H7 (cell line): Measurements from ENCODE around the gene TENT4B. TPM values are rescaled to one million over a fixed set of nuclear protein-coding genes. Genes with fewer than 3 reads are reported as not detected.
"Not testable (repeated sequence)": the region's sequence is repeated elsewhere in the genome, so short reads cannot be mapped to it uniquely, and the experiment has no call there.

Experiments
- DNase-seq: peaks from one replicate; pipeline ENCODE4 v3.0.0; 2012
- H3K27me3 ChIP-seq: 2 replicates; pipeline ENCODE4 v1.6.0; 2011; ENCODE audit warnings: mild to moderate bottlenecking, low read length; ENCODE audit not compliant: control insufficient read depth, insufficient read depth
- H3K36me3 ChIP-seq: replicated peaks from 2 replicates; pipeline ENCODE4 v1.5.1; 2011; ENCODE audit warnings: low read length; ENCODE audit not compliant: control insufficient read depth, insufficient read depth
- H3K4me3 ChIP-seq: 2 replicates; pipeline ENCODE4 v1.5.1; 2011; ENCODE audit warnings: low read depth, mild to moderate bottlenecking, control low read depth, low read length, moderate library complexity; ENCODE audit not compliant: insufficient read depth
- total RNA-seq: library from RNA; depleted of rRNA; stranded (reverse); fragments of >200 nt; shearing (Covaris generic); gene quantifications from 2 replicates; pipeline ENCODE4 v1.2.3, GENCODE V29; 2014

Gene TENT4B
- total RNA-seq, 1 experiment from 2014 or later: 9.7 TPM

DNA sequence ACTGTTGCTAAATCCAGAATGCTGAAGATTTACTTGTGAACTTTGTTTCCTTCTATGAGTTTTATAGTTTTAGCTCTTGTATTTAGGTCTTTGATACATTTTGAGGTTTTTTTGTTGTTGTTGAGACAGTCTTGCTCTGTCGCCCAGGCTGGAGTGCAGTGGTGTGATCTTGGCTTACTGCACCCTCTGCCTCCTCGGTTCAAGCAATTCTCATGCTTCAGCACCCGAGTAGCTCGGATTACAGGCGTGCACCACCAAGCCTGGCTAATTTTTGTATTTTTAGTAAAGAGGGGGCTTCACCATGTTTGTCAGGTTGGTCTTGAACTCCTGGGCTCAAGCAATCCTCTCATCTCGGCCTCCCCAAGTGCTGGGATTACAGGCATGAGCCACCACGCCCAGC lies 14.4 kb downstream of the TENT4B start:
- Histone ChIP-seq H3K27me3 (no peaks in the 10 kb centered on the region), H3K36me3 (no peaks in the 10 kb centered on the region)
- no peak for DNase-seq

DNA sequence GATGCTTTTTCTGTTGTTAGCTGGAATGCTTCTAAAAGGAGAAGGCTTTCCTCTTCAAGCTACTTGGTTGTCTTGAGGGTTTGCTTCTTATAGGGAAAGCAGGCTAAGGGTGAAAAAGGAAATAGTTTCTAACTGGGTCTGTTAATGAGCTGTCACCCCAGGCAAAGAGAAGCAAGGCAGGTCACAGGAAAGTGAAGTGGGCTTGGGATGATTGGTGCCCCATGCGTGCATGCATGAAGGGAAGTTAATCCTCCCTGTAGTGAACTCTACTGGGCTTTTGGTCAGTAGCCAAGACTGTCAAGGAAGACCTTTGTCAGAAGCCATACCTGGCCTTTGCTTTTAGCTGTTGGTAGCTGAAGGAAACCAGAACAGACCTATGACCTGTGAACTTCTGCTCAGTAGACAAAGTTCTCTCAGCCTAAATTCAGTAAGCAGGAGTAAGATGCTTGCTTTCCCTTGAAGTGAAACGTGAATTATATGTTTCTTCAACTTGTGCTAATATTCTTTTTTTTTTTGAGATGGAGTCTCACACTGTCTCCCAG lies 16.5 kb downstream of the TENT4B start:
- Histone ChIP-seq H3K36me3 (no peaks in the 10 kb centered on the region), H3K27me3 (no peaks in the 10 kb centered on the region), H3K4me3 (no peak overlapping the region)
- no peak for DNase-seq

More for the DNA sequence above, 14.4 kb downstream of the TENT4B start:
- no peak overlapping the region for H3K4me3 ChIP-seq

DNA sequence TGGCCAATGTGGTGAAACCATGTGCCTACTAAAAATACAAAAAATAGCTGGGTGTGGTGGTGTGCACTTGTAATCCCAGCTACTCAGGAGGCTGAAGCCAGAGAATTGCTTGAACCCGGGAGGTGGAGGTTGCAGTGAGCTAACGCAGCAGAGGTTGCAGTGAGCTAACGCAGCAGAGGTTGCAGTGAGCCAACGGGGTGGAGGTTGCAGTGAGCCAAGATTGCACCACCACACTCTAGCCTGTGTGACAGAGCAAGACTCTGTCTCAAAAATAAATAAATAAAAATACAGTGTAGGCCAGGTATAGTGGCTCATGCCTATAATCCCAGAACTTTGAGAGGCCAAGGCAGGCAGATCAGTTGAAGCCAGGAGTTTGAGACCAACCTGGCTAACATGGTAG lies 18.7 kb downstream of the TENT4B start:
- H3K27me3 ChIP-seq, DNase-seq, H3K4me3 ChIP-seq, H3K36me3 ChIP-seq: not testable (repeated sequence)

DNA sequence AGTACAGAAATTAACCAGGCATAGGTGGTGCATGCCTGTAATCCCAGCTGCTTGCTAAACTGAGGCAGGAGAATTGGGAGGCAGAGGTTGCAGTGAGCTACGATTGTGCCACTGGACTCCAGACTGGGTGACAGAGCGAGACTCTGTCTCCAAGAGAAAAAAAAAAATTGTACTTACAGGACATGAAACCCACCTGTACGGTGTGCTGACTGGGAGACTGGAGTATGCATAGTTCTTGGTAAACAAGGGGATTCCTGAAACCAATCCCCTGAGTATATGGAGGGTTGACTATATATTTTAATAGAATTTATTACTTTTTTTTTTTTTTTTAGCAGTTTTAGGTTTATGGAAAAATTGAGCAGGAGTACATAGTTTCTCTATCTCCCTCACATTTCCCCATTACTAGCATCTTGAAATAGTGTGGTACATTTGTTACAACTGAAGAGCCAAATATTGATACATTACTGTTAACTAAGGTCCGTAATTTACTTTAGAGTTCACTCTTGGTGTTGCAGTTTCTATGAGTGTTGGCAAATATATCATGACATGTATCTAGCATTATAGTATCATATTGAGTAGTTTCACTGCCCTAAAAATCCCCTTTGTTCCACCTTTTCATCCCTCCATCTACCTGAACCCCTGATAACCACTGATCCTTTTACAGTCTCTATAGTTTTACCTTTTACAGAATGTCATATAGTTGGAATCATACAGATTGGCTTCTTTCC lies 19.3 kb downstream of the TENT4B start:
- no peaks in the 10 kb centered on the region for H3K36me3 ChIP-seq
- no peak for DNase-seq
- no peak overlapping the region for H3K4me3 ChIP-seq
- H3K27me3 ChIP-seq: no peaks in the 10 kb centered on the region

DNA sequence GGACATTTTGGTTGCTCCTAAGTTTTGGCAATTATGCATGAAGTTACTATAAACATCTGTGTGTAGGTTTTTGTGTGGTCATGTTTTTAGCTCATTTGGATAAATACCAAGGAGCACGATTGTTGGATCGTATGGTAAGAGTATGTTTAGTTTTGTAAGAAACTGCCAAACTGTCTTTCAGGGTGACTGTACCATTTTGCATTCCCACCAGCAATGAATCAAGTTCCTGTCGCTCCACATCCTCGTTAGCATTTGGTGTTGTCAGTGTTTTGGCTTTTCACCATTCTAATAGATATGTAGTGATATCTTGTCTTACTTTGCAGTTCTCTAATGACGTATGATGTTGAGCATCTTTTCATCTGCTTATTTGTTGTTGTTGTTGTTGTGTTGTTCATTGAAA lies 20.2 kb downstream of the TENT4B start:
- Histone ChIP-seq H3K27me3 (no peaks in the 10 kb centered on the region), H3K36me3 (no peaks in the 10 kb centered on the region), H3K4me3 (no peak overlapping the region)
- DNase-seq: no peak

DNA sequence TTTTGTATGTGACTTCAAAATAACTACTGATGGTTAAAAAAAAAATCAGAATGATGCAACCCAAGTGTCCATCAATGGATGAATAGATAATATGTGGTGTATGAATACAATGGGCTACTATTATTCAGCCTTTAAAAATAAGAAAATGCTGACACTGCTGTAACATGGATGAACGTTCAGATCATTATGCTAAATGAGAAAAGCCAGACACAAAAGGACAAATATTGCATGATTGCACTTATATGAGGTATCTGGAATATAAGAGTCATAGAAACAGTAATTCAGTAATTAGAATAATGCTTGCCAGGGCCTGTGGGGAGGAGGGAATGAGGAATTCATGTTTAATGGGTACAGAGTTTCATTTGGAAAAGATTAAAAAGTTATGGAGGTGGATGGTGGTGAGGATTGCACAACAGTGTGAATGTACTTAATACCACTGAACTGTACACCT lies 25.4 kb downstream of the TENT4B start:
- no peak for DNase-seq
- Histone ChIP-seq H3K27me3 (no peaks in the 10 kb centered on the region), H3K36me3 (no peaks in the 10 kb centered on the region), H3K4me3 (no peak overlapping the region)

DNA sequence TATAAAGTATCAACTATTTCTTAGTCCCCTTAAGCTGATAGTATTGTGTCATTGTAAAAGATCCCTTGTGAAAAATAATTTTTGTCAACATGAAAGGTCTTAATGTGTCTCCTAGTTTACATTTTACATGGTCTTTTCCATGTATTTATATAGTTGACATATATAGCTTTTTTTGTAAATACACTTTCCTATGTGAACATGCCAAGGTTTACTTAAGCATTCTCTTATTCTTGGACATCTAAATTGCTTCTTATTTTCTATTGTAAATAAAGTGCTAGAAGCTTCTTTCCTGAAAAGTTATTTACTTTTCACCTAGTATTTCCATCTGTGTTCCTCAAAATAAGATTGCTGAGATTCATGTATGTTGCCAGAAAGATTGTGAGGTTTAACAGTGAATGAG lies 29.3 kb downstream of the TENT4B start:
- no peaks in the 10 kb centered on the region for H3K27me3 ChIP-seq
- H3K4me3 ChIP-seq: no peak overlapping the region
- H3K36me3 ChIP-seq: no peaks in the 10 kb centered on the region
- no peak for DNase-seq

DNA sequence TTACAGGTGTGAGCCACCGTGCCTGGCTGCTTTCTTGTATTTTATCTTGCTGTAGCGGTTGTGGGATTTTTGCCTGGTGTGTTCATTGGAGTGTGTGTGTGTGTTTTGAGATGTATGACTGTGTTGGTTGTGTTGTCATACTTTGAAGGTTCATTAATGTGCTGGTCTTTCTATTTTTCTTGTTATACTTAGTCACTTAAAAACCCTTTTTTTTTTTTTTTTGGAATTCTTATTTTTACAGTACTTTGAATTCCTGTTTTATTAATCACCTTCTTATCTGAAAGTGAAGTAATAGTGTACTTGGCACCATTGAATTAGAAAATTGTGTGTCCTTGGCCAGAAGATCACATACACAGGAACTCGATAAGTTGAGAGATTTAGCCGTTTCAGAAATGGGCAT lies 30.2 kb downstream of the TENT4B start:
- DNase-seq: no peak
- Histone ChIP-seq H3K27me3 (no peaks in the 10 kb centered on the region), H3K36me3 (no peaks in the 10 kb centered on the region), H3K4me3 (no peak overlapping the region)

DNA sequence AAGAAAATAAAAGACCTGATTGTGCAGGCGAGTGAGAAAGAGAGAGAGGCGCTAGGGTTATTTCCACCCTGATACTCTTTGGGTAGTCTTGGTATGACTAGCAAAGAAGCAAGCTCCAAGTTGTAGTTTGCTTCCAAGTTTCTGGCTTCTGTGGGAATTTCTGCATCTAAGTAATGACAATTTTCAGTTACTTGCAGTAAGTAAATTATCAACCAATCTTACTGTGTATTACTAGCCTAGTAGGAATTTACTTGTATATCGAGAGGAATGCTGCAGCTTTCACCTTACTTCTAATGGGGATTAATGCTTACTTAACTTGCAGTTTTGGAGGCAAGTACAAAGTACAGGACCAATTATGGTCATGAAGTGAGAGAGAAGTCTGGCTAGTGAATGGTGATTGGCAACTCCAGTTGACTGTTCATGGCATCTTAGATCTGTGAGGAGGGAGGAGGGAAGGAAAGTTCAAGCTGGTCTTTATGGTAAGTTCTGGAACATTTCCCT lies 31.9 kb downstream of the TENT4B start:
- Histone ChIP-seq H3K4me3 (no peak overlapping the region), H3K36me3 (no peaks in the 10 kb centered on the region), H3K27me3 (no peaks in the 10 kb centered on the region)
- DNase-seq: no peak

DNA sequence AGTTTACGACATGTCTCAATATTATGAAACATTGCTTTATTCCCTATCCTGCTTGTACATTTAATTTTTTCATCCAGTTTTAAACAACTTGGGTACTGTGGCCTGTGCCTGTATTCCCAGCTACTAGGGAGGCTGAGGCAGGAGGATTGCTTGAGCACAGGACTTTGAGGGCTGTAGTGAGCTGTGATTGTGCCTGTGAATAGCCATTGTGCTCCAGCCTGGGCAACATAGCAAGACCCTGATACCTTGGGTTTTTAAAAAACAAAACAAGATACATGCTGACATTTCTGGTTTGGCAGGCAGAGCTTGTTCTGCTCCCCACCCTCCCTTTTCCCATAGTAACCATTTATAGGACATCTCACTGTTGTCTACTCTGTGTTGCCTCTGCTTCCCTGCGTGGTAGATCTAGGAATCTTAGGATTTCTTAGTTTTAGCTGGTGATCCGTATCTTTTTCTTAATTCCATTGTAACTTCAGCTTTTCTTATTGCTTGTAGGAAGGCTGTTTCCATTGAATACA lies 35.6 kb downstream of the TENT4B start:
- no peaks in the 10 kb centered on the region for H3K27me3 ChIP-seq
- no peaks in the 10 kb centered on the region for H3K36me3 ChIP-seq
- DNase-seq: no peak
- H3K4me3 ChIP-seq: no peak overlapping the region

DNA sequence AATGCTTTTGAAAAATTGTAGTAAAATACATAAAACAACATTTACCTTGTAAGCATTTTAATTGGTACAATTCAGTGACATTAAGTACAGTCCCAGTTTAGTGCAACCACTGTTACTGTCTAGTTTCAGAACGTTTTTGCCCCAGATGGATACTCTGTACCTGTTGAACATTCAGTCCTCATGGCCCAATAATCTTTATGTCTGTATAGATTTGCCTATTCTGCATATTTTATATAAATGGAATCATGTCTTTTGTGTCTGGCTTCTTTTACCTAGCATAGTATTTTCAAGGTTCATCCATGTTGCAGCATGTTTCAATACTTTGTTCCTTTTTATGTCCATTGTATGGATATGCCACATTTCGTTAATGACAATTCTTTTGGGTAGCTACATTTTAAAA lies 37.2 kb downstream of the TENT4B start:
- Histone ChIP-seq H3K27me3 (no peaks in the 10 kb centered on the region), H3K36me3 (no peaks in the 10 kb centered on the region), H3K4me3 (no peak overlapping the region)
- no peak for DNase-seq

DNA sequence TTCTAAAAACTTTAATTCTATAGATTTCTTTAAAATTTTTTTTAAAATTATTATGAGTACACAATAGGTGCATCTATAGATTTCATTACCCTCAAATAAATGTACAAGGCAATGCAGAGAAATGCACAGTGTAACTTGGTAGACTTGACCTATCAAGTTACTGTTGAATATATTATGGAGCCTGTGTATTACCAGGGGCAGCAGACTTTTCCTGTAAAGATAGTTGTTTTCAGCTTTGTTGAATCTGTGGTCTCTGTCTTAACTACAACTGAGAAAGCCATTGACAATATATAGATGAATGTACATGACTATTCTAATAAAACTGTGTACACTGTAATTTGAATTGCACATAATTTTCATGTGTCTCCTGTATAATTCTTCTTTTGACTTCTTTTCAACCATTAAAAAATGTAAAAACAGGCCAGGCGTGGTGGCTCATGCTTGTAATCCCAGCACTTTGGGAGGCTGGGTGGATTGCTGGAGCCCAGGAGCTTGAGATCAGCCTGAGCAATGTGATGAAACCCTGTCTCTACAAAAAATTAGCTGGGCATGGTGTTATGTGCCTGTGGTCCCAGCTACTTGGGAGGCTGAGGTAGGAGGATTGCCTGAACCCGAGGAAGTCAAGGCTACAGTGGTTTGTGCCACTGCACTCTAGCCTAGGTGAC lies 39.4 kb downstream of the TENT4B start:
- no peak for DNase-seq
- Histone ChIP-seq H3K27me3 (no peaks in the 10 kb centered on the region), H3K36me3 (no peaks in the 10 kb centered on the region), H3K4me3 (no peak overlapping the region)

DNA sequence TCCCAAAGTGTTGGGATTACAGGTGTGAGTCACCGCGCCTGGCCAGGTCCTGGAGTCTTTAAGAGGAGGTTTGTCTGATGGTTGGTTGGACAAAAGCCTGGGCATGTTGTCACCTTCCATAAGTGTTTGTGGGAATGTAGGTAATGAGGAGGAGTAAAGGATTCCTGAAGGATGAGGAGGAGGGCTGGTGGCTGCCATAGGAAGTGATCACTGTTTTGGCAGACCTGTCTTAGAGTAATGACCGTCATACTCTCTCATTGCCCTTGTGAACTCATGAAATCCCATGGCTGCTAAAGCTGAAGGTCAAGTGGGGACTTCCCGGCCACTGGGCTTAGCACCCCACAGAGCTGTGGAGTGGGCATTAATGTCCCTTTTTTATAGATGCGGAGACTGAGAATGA lies 40.5 kb downstream of the TENT4B start:
- Histone ChIP-seq H3K36me3 (no peaks in the 10 kb centered on the region), H3K4me3 (no peak overlapping the region), H3K27me3 (no peaks in the 10 kb centered on the region)
- no peak for DNase-seq

DNA sequence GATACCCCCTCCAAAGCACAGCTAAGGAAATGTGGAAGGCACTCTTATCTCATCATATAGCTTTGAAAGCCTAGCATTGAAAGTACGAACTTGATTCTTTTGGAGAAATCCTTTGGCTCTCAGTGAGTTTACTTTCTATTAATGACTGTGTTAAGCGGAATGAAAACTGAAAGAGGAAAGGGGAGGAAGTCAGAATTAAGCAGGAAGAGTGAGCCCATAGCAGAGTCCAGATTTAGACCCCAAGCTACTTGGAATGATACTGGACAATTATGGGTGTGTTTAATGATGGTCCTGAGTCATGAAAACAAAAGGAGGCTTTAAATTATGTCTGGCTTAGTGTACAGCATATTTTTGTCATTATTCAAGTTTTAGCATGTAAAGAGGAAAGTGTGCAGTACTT lies 42.2 kb downstream of the TENT4B start:
- DNase-seq: no peak
- H3K27me3 ChIP-seq: no peaks in the 10 kb centered on the region
- no peak overlapping the region for H3K4me3 ChIP-seq
- no peaks in the 10 kb centered on the region for H3K36me3 ChIP-seq

DNA sequence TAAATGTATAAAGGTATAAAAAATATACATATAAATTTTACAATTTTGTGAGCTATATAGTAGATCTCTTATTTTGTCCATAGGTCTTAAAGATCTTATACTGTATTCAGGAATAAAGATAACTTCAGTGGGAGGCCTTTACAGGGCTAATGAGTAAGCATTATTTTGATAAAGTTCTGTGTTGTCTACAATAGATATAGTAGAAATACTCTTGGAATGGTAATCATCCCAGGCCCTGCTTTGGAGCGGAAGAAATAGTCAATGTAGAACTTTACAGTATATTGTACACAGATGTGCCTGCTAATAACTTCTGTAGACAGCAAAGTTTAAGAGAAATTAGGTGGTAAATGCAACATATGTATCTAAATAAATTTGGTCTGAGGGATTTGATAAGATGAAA lies 42.6 kb downstream of the TENT4B start:
- Histone ChIP-seq H3K27me3 (no peaks in the 10 kb centered on the region), H3K4me3 (no peak overlapping the region), H3K36me3 (no peaks in the 10 kb centered on the region)
- no peak for DNase-seq
